ENCODE results near the gene MAL. TPM values are rescaled to one million over a fixed set of nuclear protein-coding genes. Genes with fewer than 3 reads are reported as not detected.
A peak's percentile ranks its signal among the peaks of the same experiment; 100 is the strongest.

Gene MAL
- total RNA-seq, 1 donor from 2014 or later, result 63.8 TPM

- no peak for DNase-seq (ENCODE audit: low read depth)
- H3K4me3 ChIP-seq (ENCODE audit: low read depth, low read length), result no peak overlapping the region
- TF ChIP-seq CTCF (conservative IDR thresholded peaks at IDR 0.05; ENCODE audit: low read depth, low read length), result no peak
These were observed 27.4 kb downstream of the MAL start for GRCh38 chr2:95052804-95053479.

DNA sequence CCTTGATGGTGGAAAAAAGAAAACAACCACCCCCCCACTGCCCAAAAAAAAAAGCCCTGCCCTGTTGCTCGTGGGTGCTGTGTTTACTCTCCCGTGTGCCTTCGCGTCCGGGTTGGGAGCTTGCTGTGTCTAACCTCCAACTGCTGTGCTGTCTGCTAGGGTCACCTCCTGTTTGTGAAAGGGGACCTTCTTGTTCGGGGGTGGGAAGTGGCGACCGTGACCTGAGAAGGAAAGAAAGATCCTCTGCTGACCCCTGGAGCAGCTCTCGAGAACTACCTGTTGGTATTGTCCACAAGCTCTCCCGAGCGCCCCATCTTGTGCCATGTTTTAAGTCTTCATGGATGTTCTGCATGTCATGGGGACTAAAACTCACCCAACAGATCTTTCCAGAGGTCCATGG, 28.0 kb downstream of the MAL start:
- no peak for DNase-seq (ENCODE audit: low read depth)
- no peak overlapping the region for H3K4me3 ChIP-seq (ENCODE audit: low read depth, low read length)
- peak; percentile 43 for TF ChIP-seq CTCF (conservative IDR thresholded peaks at IDR 0.05; ENCODE audit: low read depth, low read length)

- DNase-seq (ENCODE audit: low read depth), result no peak
- TF ChIP-seq CTCF (conservative IDR thresholded peaks at IDR 0.05; ENCODE audit: low read depth, low read length), result no peak
- H3K4me3 ChIP-seq (ENCODE audit: low read depth, low read length), result no peak overlapping the region
These were observed 28.5 kb downstream of the MAL start for GRCh38 chr2:95054016-95054415.

DNA sequence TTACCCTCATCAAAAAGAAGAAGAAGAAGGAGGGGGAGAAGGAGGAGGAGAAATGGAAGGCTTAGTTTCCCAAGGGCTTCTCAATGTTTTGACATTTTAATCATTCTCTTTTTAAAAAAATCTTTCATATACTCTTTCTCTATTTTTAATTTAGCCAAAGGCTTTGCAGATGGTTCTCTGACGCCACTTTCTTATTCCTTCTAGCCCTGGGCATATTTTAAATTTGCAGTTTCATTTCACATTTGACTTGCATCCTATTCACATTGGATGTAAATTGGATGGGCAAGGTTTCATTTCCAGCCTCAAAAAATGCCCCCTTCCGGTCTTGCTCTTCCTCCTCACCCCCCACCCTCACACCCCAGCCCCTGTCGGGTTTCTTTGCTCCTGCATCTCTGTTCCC, 29.8 kb downstream of the MAL start:
- no peak for TF ChIP-seq CTCF (conservative IDR thresholded peaks at IDR 0.05; ENCODE audit: low read depth, low read length)

DNA sequence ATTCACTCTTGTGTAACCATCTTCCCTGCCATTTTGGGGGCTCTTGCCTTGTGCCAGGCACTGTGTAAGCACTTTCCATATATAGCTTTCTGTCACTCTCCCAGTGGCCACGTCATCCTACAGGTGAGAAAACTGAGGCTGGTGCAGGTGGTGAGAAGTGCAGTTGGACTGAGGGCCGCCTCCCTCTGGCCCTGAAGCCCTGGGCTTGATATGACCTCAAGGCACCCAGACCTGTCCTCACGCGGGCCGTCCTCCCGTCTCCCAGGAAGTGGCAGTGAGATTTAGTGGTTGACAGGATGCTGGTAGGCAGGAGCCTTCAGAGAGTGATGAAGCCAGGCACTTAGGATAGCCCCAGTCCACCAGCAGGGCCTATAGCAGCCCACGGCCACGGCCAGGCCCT, 30.5 kb downstream of the MAL start:
- no peak for TF ChIP-seq CTCF (conservative IDR thresholded peaks at IDR 0.05; ENCODE audit: low read depth, low read length)
- no peak for DNase-seq (ENCODE audit: low read depth)
- H3K4me3 ChIP-seq (ENCODE audit: low read depth, low read length), result no peak overlapping the region

More for the DNA sequence above, 29.8 kb downstream of the MAL start:
- no peak for DNase-seq (ENCODE audit: low read depth)
- H3K4me3 ChIP-seq (ENCODE audit: low read depth, low read length), result no peak overlapping the region

GRCh38 chr2:95056461-95057459, 31.3 kb downstream of the MAL start:
- peak; percentile 81 for DNase-seq (ENCODE audit: low read depth)
- H3K4me3 ChIP-seq (ENCODE audit: low read depth, low read length), result no peak overlapping the region
- TF ChIP-seq CTCF (conservative IDR thresholded peaks at IDR 0.05; ENCODE audit: low read depth, low read length), result no peak
